Activated CD8-positive, alpha-beta T cell treated with anti-CD3 and anti-CD28 coated beads for 36 hours (primary cell): ENCODE measurements around the gene PRIM1. TPM values are rescaled to one million over a fixed set of nuclear protein-coding genes. Genes with fewer than 3 reads are reported as not detected.
"Not testable (repeated sequence)": the region's sequence is repeated elsewhere in the genome, so short reads cannot be mapped to it uniquely, and the experiment has no call there.

Source experiments
- ATAC-seq: fragments of 200-7000 bp; cut with Tn5 transposase; one replicate; pipeline ENCODE4 v1.10.0; 2021; ENCODE audit warnings: mild to moderate bottlenecking, moderate library complexity
- CTCF ChIA-PET: fragments of 350-600 bp; sonication (Branson Sonifier 250); formaldehyde crosslinking; loops from one replicate; lab custom pipeline; 2021; ENCODE audit warnings: antibody characterized with exemption; lab: Charles Lee
- POLR2A ChIA-PET: fragments of 350-600 bp; sonication (Branson Sonifier 250); formaldehyde crosslinking; loops from one replicate; lab custom pipeline; 2021; ENCODE audit warnings: antibody characterized with exemption; lab: Charles Lee
- DNase-seq: peaks from one replicate; pipeline ENCODE4 v3.0.0-alpha.2; 2020
- H3K27ac Mint-ChIP-seq: one replicate; pipeline ENCODE4 v1.8.0; 2021; ENCODE audit warnings: mild to moderate bottlenecking, mixed read lengths
- H3K27me3 Mint-ChIP-seq: one replicate; pipeline ENCODE4 v1.8.0; 2021; ENCODE audit warnings: mixed read lengths
- H3K36me3 Mint-ChIP-seq: one replicate; pipeline ENCODE4 v1.8.0; 2021; ENCODE audit warnings: low read depth, mixed read lengths
- H3K4me1 Mint-ChIP-seq: one replicate; pipeline ENCODE4 v1.8.0; 2021; ENCODE audit warnings: low read depth, mixed read lengths
- H3K4me3 Mint-ChIP-seq: one replicate; pipeline ENCODE4 v1.8.0; 2021; ENCODE audit warnings: mild to moderate bottlenecking, moderate library complexity, mixed read lengths
- H3K9me3 Mint-ChIP-seq: one replicate; pipeline ENCODE4 v1.8.0; 2021; ENCODE audit warnings: mixed read lengths
- CTCF ChIP-seq: fragments of 200-600 bp; IDR thresholded peaks from one replicate; pipeline ENCODE4 v1.8.0; 2022; ENCODE audit warnings: antibody characterized with exemption, mild to moderate bottlenecking
- intact Hi-C: fragments of 100-400 bp; cut with micrococcal nuclease; formaldehyde crosslinking; loops from one replicate; pipeline ENCODE4 v1.10.0; 2022
- total RNA-seq, 2 experiments: library from RNA; stranded (reverse); gene quantifications; one replicate each; pipeline ENCODE4 v1.2.3, GENCODE V29; 2021

Gene PRIM1
- total RNA-seq, 2 experiments from 2014 or later, result 80.3 to 86.7 TPM

DNA sequence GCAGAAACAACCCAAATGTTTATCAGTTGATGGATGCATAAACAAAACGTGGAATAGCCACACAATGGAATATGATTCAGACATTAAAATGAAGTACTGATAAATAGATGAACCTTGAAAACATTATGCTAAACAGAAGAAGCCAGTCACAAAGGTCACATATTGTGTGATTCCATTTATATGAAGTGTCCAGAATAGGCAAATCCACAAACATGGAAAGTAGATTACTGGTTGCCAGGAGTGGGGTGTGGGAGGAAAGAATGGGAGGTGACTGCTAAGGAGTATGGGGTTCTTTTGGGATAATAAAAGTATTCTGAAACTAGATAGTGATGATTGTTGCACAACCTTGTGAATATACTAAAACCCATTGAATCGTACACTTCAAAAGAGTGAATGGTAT lies 9.7 kb upstream of the PRIM1 start:
- no peak for ATAC-seq
- no peak for DNase-seq
- H3K9me3 Mint-ChIP-seq, result peaks cover 3% of the 10 kb centered on the region
- H3K4me3 Mint-ChIP-seq, result no peak overlapping the region
- CTCF ChIA-PET, result interaction anchor here (0.5 to 2.0 kb wide), 5 partner anchors 9 to 351 kb away, joined by 3 to 8 read pairs (median 5); no protein-coding TSS in a partner anchor
- H3K4me1 Mint-ChIP-seq, result peaks cover 8% of the 10 kb centered on the region
- H3K36me3 Mint-ChIP-seq, result no peaks in the 10 kb centered on the region
- TF ChIP-seq CTCF, result no peak
- H3K27ac Mint-ChIP-seq, result no peak overlapping the region
- intact Hi-C loops, result no loop called here
- H3K27me3 Mint-ChIP-seq, result no peaks in the 10 kb centered on the region
- POLR2A ChIA-PET, result interaction anchor here (0.8 kb wide), 1 partner anchor 350 kb away, joined by 4 read pairs; no protein-coding TSS in a partner anchor

GRCh38 chr12:56760460-56760859 lies 8.3 kb upstream of the PRIM1 start:
- intact Hi-C loops, result no loop called here
- H3K4me1 Mint-ChIP-seq, result peaks cover 9% of the 10 kb centered on the region
- no peaks in the 10 kb centered on the region for H3K36me3 Mint-ChIP-seq
- CTCF ChIA-PET, result interaction anchor here (1.6 to 8.5 kb wide), 5 partner anchors 9 to 423 kb away, joined by 4 to 107 read pairs (median 6); no protein-coding TSS in a partner anchor
- no peaks in the 10 kb centered on the region for H3K27me3 Mint-ChIP-seq
- H3K27ac Mint-ChIP-seq, result no peak overlapping the region
- peaks cover 3% of the 10 kb centered on the region for H3K9me3 Mint-ChIP-seq
- POLR2A ChIA-PET, result no interaction called here
- H3K4me3 Mint-ChIP-seq, result no peak overlapping the region
- ATAC-seq (no peak), DNase-seq (no peak)
- no peak for TF ChIP-seq CTCF

GRCh38 chr12:56759263-56759908 lies 7.3 kb upstream of the PRIM1 start:
- no peak for TF ChIP-seq CTCF
- Mint-ChIP-seq H3K9me3 (peaks cover 3% of the 10 kb centered on the region), H3K27me3 (no peaks in the 10 kb centered on the region), H3K36me3 (no peaks in the 10 kb centered on the region), H3K27ac (no peak overlapping the region), H3K4me1 (peaks cover 9% of the 10 kb centered on the region), H3K4me3 (no peak overlapping the region)
- intact Hi-C loops, result loop anchor here (2.0 kb wide), 1 partner anchor 229 kb away; no protein-coding TSS in a partner anchor
- CTCF ChIA-PET, result interaction anchor here (1.0 to 8.5 kb wide), 8 partner anchors 10 to 424 kb away, joined by 4 to 107 read pairs (median 6); no protein-coding TSS in a partner anchor
- ATAC-seq (no peak), DNase-seq (no peak)
- POLR2A ChIA-PET, result no interaction called here

GRCh38 chr12:56758728-56759262 lies 6.7 kb upstream of the PRIM1 start:
- Mint-ChIP-seq H3K36me3 (no peaks in the 10 kb centered on the region), H3K4me3 (no peak overlapping the region), H3K4me1 (peaks cover 9% of the 10 kb centered on the region), H3K9me3 (peaks cover 3% of the 10 kb centered on the region), H3K27me3 (no peaks in the 10 kb centered on the region), H3K27ac (no peak overlapping the region)
- no peak for DNase-seq
- no peak for TF ChIP-seq CTCF
- intact Hi-C loops, result loop anchor here (2.0 kb wide), 1 partner anchor 230 kb away; no protein-coding TSS in a partner anchor
- ChIA-PET CTCF (interaction anchor here (0.6 to 8.5 kb wide), 13 partner anchors 8 to 429 kb away, joined by 3 to 107 read pairs (median 5); no protein-coding TSS in a partner anchor), POLR2A (interaction anchor here (1.1 kb wide), 1 partner anchor 11 kb away, joined by 3 read pairs; no protein-coding TSS in a partner anchor)
- ATAC-seq, result no peak

- not testable (repeated sequence) for DNase-seq, H3K36me3 Mint-ChIP-seq
- POLR2A ChIA-PET, result interaction anchor here (0.9 to 2.6 kb wide), 3 partner anchors 11 to 354 kb away, joined by 3 to 7 read pairs (median 3); partner anchors contain the start of gene STAT6
Observed at GRCh38 chr12:56757971-56758370, 5.8 kb upstream of the PRIM1 start.

More at GRCh38 chr12:56757971-56758370, 5.8 kb upstream of the PRIM1 start:
- CTCF ChIA-PET, result interaction anchor here (0.7 to 8.5 kb wide), 20 partner anchors 9 to 485 kb away, joined by 3 to 107 read pairs (median 4); partner anchors contain the start of gene STAT6
- not testable (repeated sequence) for H3K27me3 Mint-ChIP-seq, H3K9me3 Mint-ChIP-seq, H3K27ac Mint-ChIP-seq, H3K4me3 Mint-ChIP-seq, ATAC-seq
- intact Hi-C loops, result loop anchor here (2.0 kb wide), 1 partner anchor 231 kb away; no protein-coding TSS in a partner anchor
- H3K4me1 Mint-ChIP-seq, result peaks cover 13% of the 10 kb centered on the region
